ENCODE measurements around the gene CACNA1S.

Gene CACNA1S

DNA sequence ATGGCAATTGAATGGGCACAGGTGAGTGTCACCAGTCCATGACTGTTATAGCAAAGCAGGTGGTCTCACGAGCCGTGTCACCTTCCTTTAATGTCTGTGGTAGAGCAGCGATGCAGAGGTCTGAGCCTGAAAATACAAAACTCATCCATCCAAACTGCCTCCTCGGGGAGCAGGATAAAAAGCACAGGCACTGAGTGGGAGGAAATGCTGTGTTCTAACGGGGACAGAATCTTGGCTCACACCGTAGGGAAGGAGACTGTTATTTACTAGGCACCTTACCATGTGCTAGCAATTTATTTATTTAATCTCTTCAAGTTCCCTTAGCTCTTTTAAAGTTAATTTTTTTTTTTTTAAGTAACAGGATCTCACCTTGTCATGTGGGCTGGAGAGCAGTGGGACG is 13.6 kb upstream of the CACNA1S start:
- no peak overlapping the region for H3K4me3 ChIP-seq (ENCODE audit: low read depth, low read length)
- no peak for DNase-seq (ENCODE audit: low read depth, low spot score)
- ChIA-PET POLR2A (no interaction called here), CTCF (interaction anchor here (1.5 to 6.0 kb wide), 4 partner anchors 11 to 96 kb away, joined by 3 to 50 read pairs (median 4); partner anchors contain the start of gene CACNA1S)
- TF ChIP-seq, protein P1, sequence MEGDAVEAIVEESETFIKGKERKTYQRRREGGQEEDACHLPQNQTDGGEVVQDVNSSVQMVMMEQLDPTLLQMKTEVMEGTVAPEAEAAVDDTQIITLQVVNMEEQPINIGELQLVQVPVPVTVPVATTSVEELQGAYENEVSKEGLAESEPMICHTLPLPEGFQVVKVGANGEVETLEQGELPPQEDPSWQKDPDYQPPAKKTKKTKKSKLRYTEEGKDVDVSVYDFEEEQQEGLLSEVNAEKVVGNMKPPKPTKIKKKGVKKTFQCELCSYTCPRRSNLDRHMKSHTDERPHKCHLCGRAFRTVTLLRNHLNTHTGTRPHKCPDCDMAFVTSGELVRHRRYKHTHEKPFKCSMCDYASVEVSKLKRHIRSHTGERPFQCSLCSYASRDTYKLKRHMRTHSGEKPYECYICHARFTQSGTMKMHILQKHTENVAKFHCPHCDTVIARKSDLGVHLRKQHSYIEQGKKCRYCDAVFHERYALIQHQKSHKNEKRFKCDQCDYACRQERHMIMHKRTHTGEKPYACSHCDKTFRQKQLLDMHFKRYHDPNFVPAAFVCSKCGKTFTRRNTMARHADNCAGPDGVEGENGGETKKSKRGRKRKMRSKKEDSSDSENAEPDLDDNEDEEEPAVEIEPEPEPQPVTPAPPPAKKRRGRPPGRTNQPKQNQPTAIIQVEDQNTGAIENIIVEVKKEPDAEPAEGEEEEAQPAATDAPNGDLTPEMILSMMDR (IDR thresholded peaks at IDR 0.05; ENCODE audit: insufficient read depth, low read length, missing control alignments) = no peak

DNA sequence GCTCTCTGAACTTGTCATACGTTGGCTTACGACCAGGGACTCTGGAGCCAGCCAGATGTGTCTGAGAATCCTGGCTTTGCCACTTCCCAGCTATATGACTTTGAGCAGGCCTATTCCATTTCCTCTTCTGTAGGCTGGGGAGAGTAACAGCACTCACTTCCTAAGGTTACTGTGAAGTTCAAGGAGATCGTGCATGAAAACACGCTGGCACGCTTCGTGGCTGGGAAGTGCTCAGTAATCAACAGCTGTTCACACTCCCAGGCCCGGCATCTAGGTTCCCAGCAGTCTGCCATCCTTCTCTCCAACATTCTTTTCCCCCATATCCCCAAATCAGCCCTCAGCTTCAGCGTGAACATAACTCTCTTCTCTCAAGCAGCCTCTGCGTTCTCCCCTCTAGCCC is 12.8 kb upstream of the CACNA1S start:
- TF ChIP-seq, protein P1 (IDR thresholded peaks at IDR 0.05; ENCODE audit: insufficient read depth, low read length, missing control alignments) = no peak
- POLR2A ChIA-PET = no interaction called here
- DNase-seq (ENCODE audit: low read depth, low spot score) = no peak
- CTCF ChIA-PET = interaction anchor here (0.8 to 6.0 kb wide), 5 partner anchors 10 to 152 kb away, joined by 3 to 50 read pairs (median 4); partner anchors contain the start of gene CACNA1S
- H3K4me3 ChIP-seq (ENCODE audit: low read depth, low read length) = no peak overlapping the region

DNA sequence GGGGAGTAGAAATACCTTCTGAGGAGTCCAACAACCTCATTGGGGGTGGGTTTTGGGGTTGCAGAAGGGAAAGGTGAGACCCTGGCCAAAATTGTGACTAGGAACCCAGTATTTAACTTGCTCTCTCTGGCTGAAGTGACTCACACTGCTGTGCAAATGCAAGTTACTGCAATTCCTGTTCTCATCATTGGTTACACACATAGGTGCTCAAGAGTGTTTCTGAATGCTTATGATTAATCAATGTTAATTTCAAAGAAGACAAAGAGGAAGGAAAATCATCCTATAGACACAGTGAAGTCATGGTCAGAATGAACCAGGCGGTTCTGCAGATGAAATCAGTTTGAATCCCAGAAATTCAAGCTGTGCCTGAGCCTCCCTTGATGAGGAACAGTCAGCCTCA is 11.6 kb upstream of the CACNA1S start:
- POLR2A ChIA-PET = no interaction called here
- CTCF ChIA-PET = interaction anchor here (6.0 kb wide), 1 partner anchor 9 kb away, joined by 50 read pairs; the partner anchor contains the start of gene CACNA1S
- no peak for DNase-seq (ENCODE audit: low read depth, low spot score)
- H3K4me3 ChIP-seq (ENCODE audit: low read depth, low read length) = no peak overlapping the region
- TF ChIP-seq, protein P1 (IDR thresholded peaks at IDR 0.05; ENCODE audit: insufficient read depth, low read length, missing control alignments) = no peak

DNA sequence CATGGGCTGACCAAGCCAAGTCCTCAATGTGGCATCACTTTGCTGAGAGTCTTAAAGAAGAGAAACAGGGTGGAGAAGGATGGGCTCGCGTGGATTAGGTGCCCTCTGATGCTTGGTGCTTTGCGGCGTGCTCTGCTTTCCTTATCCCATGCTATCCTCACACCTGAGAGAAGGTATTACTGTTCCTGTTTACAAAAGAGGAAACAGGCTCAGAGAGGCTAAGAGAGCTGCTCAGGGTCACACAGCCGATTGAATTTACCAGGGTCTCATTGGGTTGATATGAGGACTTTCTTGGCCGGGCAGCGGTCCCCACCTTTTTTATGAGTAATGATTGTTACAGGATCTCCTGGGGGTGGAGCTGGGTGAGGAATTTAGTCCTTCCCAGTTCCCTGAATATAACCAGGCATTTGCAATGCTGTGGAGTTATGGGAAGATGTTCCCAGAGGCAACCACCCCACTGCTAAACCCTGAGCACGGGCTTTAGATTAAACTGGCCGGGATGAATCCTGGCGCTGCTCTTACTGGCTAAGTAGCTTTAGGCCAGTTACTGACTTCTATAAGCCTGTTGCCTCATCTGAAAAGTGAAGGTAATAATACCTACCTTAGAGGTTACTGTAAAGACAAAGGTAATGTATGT is 10.2 kb upstream of the CACNA1S start:
- ChIA-PET POLR2A (no interaction called here), CTCF (interaction anchor here (1.0 to 6.0 kb wide), 6 partner anchors 8 to 565 kb away, joined by 3 to 50 read pairs (median 4); partner anchors contain the start of gene CACNA1S)
- TF ChIP-seq, protein P1 (IDR thresholded peaks at IDR 0.05; ENCODE audit: insufficient read depth, low read length, missing control alignments) = no peak

DNA sequence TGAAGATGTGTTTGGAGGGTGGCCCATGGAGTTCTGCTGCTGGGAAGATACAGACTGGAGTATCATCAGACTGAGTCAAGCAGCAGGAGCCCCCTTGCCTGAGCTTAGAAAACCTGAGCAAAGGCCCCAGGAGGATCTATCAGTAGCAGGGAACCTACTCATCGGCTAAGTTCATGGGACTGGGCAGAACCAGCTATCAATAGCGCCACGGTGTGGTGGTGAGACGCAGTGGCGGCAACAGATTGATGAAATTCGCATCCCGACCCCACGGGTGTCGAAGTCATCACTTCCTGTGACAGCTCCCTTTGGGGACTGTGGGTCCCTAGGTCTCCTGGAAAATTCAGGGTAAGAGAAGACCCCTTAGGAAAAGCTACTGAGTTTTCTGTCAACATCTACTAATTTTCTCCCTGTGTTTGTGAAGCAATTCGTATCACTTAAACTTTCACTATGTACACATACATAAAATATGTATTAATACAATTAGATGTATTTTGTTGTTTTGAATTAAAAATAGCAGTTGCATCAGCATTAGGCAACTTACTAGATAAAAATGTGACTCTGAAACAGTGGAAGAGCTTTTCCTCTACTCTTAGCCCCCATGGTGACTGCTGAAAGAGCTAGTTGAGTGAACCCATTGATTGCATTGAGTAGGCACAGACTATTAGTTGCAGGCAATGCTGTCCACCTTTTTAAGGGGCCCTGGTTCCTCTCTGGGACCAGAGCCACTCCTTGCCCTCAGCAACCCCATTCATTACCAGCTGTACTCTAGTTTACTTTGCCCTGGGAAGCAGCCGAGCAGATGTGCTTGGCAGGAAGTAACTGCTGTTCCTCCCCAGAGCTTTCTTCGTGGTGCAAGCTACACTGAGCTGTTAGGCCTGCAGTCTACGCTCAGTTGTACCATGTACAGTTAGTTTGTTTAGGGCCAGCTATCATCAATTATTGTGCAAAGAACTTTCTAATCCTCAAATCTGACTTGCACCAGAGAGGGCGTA is 7.3 kb upstream of the CACNA1S start:
- CTCF ChIA-PET = interaction anchor here (0.7 to 8.2 kb wide), 16 partner anchors 9 to 561 kb away, joined by 3 to 78 read pairs (median 4); no protein-coding TSS in a partner anchor
- TF ChIP-seq, protein P1 (IDR thresholded peaks at IDR 0.05; ENCODE audit: insufficient read depth, low read length, missing control alignments) = peak; percentile 55
- DNase-seq (ENCODE audit: low read depth, low spot score) = no peak
- H3K4me3 ChIP-seq (ENCODE audit: low read depth, low read length) = no peak overlapping the region
- POLR2A ChIA-PET = no interaction called here

More for the DNA sequence above, 10.2 kb upstream of the CACNA1S start:
- H3K4me3 ChIP-seq (ENCODE audit: low read depth, low read length) = no peak overlapping the region
- no peak for DNase-seq (ENCODE audit: low read depth, low spot score)
